NCI-H2196 (cell line): ENCODE measurements around the gene PPP6R3.

Source experiments
- DNase-seq: peaks from one replicate; lab custom pipeline; 2025; ENCODE audit not compliant: unreplicated experiment; lab: John Stamatoyannopoulos, UW

PPP6R3 gene

DNA sequence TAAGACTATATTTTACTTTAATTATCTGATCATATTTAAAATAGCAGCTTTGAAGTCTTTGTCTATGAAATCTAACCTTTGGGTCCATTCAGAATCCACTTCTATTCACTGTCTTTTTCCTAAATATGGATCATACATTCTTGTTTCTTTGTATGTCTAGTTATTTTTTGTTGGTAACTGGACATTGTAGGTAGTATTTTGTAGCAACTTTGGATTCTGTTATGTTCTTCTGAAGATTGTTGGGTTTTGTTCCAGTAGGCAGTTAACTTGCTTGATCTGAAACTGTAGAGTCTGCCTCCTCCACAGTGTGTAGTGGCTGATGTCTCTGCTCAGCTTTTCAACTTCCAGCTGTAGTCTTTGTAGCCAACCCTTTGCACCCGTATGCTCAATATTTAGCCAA lies 186.3 kb downstream of the PPP6R3 start:
- DNase-seq, result no peak

DNA sequence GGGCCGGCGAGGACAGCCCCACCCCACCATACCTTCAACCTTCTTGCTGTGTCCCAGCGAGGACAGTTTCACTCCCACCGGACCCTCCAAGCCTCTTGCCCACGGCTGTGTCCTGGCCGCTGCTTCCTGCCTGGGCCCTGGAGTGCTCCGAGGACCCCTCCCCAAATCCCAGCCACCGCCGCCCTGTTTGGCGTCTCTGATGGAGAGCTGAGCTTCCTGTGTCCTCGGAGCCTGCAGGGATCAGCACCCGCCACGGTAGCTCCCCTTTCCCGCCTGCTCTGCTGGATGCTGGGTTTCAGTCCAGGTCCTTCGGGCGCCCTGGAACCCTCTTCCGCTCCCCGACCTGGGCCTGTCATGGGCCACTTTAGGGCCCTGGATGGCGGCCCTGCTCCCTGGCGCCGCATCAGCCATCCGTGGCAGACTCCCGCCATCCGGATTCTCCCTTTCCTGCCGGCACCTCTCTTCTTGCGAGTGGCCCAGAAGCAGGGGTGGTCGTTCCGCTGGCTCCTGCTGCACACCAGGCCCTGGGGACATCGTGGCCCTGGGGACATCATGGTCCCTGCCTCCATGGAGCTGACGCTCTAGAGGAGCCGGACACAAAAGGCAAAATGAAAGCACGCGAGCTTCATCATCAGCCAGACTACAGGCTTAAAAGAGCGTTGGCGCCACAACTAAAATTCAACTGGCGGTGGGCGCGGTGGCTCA lies 189.5 kb downstream of the PPP6R3 start:
- no peak for DNase-seq

DNA sequence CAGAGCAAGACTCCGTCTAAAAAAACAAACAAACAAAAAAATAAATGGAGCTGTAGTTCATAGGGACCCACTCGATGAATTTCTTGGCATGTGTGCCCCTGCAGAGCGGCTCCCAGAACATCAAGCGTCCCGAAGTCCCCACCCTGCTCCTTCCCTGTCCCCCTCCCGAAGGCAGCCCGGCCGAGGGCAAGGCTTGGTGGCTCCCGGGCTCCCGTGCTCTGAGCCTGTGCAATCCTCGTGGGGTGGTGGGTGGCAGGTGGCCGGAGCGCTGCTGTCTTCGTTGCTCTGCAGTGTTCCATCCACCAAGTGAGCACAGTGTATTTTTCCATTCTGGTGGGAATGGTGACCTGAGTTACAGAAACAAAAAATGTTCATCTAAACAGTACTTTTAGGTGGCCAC lies 190.2 kb downstream of the PPP6R3 start:
- DNase-seq, result no peak

- no peak for DNase-seq
Observed at GRCh38 chr11:68651208-68651984, 190.8 kb downstream of the PPP6R3 start.

DNA sequence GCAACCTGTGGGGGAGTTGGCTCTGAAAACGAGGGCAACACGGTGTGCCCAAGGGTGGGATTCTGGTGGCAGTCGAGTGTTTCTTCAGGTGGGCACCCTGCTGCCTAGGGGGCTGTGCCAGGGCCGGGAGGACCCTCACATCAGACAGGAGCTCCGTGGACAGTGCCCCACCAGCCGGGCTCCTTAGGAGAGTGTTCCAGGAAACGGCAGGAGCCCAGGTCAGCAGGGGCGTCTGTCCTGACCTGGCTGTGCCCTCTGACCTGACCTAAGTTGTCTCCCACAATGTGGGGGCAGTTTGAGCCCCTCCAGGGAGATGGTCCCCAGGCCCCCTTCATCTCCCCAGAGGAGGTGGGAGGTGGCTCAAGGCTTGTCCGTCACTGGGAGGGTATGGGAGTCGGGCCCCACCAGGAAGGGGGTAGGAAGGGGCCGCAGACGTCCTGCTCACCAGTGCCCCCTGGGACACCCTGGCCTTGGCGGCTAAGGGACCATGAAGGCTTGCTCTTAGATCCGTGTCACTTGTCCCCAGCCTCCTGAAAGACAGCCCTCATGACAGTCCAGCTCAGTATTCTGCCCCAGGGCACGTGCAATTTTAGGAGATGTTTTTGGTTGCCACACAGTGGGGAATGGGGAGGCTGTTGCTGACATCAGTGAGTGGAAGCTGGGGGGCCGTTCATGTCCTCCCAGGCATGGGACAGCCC lies 191.6 kb downstream of the PPP6R3 start:
- DNase-seq, result no peak

DNA sequence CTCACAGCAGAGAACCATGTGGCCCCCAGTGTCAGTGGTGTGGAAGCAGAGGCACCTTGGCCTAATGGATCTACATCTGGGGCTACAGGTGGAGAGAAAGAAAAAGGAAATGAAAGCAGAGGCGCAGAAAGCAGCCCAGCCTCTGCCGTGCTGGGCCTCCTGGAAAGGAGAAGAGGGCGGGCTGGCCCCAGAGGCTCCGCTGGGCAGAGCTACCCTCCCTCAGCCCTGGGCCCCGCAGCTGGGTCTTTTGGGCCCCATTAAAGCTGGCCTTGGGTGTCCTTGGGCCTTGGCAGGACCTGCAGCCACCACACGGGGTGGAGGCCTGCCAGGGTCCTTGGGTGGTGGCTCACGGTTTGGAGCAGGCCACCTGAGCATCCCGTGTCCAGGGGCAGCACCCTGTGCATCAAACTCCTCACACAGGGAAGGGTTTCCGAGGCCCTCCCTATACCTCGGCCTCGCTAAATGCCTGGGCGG lies 192.2 kb downstream of the PPP6R3 start:
- no peak for DNase-seq

- no peak for DNase-seq
Observed at GRCh38 chr11:68653486-68654430, 193.2 kb downstream of the PPP6R3 start.

DNA sequence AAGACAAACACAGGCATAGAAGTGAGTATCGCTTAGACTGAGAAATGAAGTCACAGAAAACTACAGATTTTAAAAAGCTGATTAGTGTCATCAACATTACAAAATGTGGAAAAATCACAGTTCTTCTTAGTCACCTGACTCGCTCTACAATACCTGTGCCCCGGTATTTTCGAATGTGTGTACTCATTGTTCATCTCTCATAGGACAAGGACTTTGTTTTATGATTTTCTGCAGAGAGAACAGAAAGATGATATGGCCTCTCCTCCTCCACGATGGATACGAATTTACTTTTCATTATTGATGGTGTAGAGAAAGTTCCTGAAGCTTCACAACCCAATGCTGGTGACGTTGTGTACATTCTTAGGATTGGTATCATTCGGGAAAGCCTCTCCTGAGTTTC lies 194.4 kb downstream of the PPP6R3 start:
- no peak for DNase-seq

GRCh38 chr11:68655406-68655805 lies 194.9 kb downstream of the PPP6R3 start:
- DNase-seq, result no peak

DNA sequence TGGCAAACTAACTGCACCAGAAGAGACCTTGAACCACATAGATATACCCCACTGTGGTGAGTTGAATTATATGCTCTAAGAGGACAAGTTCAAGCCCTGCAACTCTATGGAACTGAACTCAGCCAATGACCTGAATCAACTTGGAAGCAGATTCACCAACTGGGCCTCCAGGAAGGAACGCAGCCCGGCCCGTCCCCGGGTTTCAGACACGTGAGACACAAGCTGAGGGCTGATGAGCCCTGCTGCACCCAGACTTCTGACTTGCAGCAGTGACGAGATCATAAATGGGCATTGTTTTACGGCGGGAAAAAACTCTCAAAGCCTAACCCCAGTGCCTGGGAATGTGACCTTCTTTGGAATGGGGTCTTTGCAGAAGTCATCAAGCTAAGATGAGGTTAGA lies 195.3 kb downstream of the PPP6R3 start:
- DNase-seq, result no peak

DNA sequence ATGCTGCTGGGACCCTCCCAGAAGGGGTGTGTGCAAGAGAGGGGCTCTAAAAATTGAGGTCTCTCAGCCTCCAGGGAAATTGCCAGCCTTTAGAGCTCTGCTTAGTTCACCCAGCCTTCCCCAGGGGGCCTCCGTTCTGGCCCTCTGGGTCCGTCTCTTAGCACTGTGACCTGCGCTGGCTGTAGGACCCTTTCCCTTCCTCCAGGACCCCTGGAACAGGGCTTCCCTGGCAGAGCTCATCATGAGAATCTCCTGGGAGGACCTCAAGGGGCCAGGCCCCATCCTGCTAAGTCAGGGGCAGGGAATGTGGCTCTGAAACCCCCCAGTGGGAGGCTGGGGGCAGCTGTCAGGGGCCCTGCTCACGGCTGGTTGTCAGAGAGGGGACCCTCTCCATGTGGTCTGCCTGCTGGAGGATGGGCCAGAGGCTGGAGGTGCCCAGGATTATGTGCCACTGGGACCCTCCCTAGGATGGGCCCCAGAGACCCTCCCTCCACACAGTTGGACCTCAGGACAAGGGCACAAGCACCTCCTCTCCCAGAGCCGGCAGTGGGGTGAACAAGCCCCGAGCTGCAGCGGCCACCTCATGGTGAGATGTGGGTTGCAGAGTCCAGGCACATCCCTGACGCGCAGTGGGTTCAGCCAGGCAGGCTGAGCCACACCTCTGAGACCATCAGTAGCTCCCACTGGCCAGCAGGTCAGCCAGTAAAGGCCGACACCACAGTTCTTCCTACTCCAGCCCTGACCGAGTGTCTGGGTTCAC lies 196.6 kb downstream of the PPP6R3 start:
- DNase-seq, result no peak

GRCh38 chr11:68658097-68658496 lies 197.5 kb downstream of the PPP6R3 start:
- DNase-seq, result no peak

GRCh38 chr11:68658661-68659060 lies 198.1 kb downstream of the PPP6R3 start:
- no peak for DNase-seq

- DNase-seq, result peak; percentile 93
Observed at GRCh38 chr11:68659158-68659921, 198.8 kb downstream of the PPP6R3 start.

DNA sequence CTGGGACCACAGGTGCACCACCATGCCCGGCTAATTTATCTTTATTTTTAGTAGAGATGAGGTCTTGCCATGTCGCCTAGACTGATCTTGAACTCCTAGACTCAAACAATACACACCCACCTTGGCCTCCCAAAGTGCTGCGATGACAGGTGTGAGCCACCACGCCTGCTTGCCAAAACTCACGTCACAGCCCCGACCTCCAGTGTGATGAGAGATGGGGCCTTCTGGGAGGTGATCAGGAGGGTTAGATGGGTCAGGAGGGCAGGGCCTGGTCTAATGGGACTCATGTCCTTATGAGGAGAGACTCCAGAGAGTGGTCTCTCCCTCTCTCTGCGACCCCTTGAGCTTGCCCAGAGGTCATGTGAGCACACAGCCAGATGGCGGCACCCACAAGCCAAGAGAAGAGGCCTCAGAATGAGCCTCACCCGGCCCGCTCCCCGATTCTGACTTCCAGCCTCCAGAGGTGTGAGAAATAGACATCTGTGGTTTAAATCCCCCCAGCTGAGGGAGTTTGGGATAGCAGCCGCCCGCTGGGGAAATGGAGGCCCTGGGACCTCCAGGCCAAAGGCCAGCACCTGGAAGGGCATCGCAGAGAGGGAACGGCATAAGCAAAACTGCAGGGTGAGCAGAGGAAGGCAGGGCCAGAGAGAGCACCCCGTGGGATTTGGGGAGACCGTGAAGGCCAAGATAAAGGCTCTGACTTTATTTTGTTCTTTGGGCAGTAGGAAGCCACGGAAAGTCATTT lies 199.7 kb downstream of the PPP6R3 start:
- DNase-seq, result no peak

DNA sequence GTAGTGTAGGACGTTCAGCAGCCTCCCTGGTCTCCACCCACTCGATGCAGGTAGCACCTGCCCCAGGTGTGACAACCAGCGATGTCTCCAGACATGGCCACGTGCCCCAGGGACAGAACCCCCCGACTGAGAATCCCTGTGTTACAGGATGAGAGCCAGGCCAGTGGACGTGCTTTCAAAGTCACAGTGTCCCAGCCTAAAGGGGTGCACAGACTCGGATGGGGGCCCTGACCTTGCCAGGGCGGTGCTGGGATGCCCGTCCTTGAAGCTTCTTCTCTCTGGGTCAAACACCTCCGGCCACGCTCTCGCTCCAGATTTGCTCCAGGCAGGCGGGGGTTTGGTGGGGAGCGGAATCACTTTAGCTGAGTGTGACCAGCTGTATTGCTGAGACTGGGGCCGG lies 200.5 kb downstream of the PPP6R3 start:
- no peak for DNase-seq

DNA sequence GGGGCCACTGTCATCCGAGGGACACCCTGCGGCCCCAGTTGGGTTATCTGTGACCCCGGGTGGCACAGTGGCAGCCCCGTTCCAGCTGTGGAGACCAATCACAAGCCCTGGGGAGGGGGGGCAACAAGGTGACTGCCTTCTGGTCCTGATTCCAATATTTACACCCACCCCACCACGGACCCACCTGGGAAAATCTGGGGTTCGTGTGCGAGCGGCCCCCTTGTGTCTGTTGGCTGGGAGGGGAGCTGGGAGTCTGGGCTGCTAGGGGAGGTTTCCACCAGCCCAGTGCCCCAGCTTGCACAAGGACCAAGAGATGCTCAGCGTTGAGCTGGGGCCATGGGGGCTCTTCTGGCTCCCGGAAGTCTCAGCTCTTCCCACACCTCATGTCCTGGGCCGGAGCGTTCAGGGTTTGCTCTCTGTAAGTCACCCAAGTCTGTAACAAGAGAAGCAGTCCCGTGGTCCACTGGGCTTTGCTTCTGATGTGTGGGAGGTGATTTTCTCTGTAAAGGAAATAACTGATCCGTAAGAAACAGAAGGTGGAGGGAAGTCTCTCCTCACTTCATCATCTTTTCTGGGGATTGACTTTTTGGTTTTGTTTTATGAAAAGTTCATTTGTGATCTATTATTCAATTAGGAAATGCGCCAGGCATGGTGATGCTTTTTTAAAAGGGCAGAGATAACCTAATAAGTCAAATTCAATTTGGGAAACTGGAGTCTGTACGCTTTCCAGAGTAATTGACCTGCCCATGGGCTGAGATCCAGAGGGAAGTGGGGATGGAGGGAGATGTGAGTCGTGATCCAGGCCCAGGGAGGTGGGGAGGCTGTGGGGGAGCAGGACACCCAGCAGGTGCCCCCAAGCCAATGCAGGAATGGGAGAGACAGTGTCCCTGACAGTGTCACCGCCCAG lies 201.4 kb downstream of the PPP6R3 start:
- no peak for DNase-seq
